DOHH2 (cell line): ENCODE data around the gene PRR16.

Experiments used
- EZH2phosphoT487 ChIP-seq: fragments of 200-600 bp; sonication (generic); IDR thresholded peaks from 2 replicates; pipeline ENCODE4 v1.6.1; 2017; ENCODE audit warnings: borderline replicate concordance, mild to moderate bottlenecking, antibody characterized with exemption, low read length, moderate library complexity, mixed read lengths
- TF ChIP-seq, protein P1 (sequence below): fragments of 200-600 bp; sonication (generic); IDR thresholded peaks from one replicate; pipeline ENCODE4 v1.5.1; 2014; ENCODE audit warnings: antibody characterized with exemption, mild to moderate bottlenecking, low read depth, low read length; ENCODE audit not compliant: poor library complexity, severe bottlenecking

DNA sequence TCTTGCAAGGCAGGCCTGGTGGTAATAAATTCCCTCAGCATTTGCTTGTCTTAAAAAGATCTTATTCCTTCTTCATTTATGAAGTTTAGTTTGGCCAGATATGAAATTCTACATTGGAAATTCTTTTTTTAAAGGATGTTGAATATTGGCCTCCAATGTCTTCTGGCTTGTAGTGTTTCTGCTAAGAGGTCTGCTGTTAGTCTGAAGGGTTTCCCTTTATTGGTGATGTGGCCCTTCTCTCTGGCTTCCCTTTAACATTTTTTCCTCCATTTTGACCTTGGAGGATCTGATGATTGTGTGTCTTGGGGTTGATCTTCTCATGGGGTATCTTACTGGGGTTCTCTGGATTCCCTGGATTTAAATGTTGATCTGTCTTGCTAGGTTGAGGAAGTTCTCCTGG, 33.5 kb upstream of the PRR16 start:
- TF ChIP-seq, protein P1, sequence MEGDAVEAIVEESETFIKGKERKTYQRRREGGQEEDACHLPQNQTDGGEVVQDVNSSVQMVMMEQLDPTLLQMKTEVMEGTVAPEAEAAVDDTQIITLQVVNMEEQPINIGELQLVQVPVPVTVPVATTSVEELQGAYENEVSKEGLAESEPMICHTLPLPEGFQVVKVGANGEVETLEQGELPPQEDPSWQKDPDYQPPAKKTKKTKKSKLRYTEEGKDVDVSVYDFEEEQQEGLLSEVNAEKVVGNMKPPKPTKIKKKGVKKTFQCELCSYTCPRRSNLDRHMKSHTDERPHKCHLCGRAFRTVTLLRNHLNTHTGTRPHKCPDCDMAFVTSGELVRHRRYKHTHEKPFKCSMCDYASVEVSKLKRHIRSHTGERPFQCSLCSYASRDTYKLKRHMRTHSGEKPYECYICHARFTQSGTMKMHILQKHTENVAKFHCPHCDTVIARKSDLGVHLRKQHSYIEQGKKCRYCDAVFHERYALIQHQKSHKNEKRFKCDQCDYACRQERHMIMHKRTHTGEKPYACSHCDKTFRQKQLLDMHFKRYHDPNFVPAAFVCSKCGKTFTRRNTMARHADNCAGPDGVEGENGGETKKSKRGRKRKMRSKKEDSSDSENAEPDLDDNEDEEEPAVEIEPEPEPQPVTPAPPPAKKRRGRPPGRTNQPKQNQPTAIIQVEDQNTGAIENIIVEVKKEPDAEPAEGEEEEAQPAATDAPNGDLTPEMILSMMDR, result no peak
- TF ChIP-seq EZH2phosphoT487, result no peak
